IPS DF 4.7 (cell line): Measurements from ENCODE around the gene NXN.
A peak's percentile ranks its signal among the peaks of the same experiment; 100 is the strongest.
"Not testable (repeated sequence)": the region's sequence is repeated elsewhere in the genome, so short reads cannot be mapped to it uniquely, and the experiment has no call there.

Experiments used
- DNase-seq: peaks from one replicate; pipeline ENCODE4 v3.0.0-alpha.2; 2013; ENCODE audit warnings: low spot score; ENCODE audit errors: extremely low read depth

Gene NXN

DNA sequence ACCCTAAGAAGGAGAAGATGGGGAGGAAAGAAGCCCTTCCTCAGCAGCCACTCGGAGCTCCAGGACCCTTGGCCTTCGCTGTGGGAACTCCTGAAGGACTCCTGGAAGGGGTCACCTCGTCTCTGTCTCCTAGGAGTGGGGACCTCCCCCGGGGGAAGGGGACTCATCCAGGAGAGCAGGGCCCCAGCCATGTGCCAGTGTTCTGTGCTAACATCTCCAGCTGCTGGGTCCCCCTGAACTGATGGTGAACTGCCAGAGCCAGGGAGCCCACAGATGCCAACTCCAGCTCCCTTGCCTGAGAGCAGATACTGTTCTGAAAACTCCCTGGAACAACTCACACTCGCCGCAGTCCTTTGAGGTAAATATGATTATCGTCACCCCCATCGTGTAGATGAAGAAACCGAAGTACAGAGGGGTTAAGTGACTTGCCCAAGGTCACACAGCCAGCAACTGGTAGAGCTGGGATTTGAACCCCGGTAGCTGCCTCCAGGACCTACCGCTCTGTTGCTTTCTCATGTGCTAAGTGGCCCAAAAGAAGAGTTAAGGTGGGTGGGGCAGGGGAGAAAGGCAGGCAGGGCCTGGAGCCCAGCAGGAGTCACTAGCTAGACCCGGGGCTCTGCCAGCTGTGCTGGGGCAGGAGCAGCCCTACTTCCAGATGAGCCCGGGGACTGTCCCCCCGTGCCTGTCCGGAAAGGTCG, 27.9 kb upstream of the NXN start:
- DNase-seq: no peak

GRCh38 chr17:1006054-1006453, 26.5 kb upstream of the NXN start:
- no peak for DNase-seq

GRCh38 chr17:1005361-1005946, 25.9 kb upstream of the NXN start:
- no peak for DNase-seq

DNA sequence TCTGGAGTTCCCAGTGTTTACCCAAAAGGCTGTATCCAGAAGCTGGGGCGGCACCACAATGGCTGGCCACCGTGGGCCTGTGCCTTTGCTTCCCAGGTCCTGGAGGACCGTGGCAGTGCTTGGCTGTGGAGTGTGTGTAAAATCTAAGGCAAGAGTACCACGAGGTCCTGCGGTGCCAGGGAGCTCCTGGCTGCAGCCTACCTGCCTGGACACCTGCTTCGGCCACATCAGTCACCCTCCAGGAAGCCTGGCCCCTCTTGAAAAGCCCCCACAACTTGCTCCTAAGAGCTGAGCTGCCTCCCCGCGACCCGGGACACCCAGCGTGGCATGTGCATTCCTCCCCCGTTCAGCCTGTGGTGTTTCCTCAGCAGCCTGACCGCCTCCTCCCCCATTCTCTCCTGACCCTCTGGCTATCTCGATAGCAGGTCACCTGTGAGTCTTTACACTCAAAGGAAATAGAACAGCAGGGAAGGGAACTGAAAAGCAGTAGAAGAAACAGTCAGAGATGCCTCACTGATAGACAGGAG, 25.3 kb upstream of the NXN start:
- DNase-seq: no peak

GRCh38 chr17:1003972-1004768, 24.6 kb upstream of the NXN start:
- no peak for DNase-seq

DNA sequence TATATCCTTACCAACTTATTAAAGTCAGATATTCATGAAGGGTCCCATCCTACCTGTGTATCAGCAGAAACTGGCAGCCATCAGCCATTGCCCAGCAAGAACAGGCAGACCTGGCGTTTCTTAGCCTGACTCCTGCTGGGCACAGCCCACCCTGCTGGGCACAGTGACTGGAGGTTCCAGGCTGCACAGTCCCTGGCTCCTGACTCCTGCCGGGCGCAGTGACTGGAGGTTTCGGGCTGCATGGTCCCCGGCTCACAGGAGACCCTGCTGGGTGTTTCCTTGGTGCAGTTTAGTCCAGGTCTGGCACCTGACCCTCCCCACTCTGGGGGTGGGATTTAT, 24.0 kb upstream of the NXN start:
- DNase-seq: no peak

DNA sequence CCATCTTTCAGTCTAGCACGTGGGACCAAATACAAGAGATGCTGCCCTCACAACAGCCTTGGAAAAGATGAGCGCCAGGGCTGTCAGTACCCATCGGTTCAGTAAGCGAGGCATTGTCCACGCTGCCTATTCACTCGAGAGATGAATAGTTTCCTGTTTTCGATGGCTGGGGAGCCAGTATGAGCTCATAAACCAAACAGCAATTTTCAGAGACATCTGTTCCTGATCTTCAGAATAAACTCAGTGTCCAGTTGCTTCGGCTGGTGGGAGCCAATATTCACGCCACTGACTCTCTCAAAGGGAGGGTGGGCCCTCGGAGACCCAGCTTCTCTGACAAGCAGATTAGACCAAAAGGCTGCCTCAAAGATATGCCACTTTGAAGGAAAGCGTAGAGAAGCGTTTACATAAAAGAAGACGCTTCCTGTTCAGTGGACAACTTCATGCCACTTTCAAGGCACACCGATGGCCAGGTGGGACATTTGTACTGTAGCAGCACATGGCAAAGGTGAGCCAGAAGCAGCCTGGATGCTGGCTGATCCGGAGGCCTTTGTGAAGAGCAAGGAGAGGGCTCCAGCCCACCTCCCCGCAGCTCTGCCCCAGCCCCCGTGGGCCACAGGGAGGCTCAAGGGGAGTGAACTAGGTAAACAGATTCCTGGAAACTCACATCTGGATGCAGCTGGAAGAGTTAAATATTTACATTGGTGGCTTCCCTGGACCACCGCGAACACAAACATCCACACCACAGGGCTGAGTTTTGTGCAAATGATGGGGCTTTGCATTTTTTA, 23.4 kb upstream of the NXN start:
- no peak for DNase-seq

- no peak for DNase-seq
These were observed 22.8 kb upstream of the NXN start for GRCh38 chr17:1002412-1002753.

GRCh38 chr17:1001640-1002411, 22.2 kb upstream of the NXN start:
- DNase-seq: no peak

GRCh38 chr17:1000597-1001461, 21.3 kb upstream of the NXN start:
- no peak for DNase-seq

- no peak for DNase-seq
These were observed 18.5 kb upstream of the NXN start for GRCh38 chr17:998111-998510.

DNA sequence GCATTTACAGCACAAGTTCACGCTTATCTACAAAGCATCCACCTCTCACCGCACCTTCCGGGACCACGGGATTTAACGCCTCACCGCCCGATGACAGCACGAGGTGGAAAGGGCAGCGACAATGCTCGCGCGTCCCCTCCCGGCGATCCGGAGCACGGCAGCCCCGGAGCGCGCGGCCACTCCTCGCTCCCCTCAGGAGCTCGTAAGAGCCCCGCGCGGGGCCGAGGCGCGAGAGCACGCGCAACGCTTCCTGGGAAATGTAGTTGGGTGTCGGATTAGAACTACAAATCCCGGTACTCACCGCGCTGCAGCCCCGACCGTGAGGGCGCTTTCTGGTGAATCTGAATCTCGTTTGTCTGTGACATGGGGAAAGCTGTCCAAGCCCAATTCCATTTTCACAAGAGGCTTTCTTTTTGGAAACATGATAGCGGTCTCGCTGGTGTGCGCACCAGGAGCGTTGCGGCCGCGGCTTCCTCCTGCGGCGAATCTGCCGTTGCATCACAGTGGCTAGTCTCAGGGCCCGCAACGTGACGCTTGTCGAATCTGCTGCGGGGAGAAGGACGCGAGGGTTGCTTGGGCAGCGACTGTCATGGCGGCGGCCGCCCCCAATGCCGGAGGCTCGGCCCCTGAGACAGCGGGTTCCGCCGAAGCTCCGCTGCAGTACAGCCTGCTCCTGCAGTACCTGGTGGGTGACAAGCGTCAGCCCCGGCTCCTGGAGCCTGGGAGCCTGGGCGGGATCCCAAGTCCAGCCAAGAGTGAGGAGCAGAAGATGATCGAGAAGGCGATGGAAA, 17.2 kb upstream of the NXN start, which contains the start of gene TIMM22:
TSS of gene TIMM22 (plus strand) at position 576 of the 791 bp plus-strand sequence. CDS start at position 590, 14 bp downstream.
- DNase-seq: peak; percentile 89

- not testable (repeated sequence) for DNase-seq
These were observed 15.7 kb upstream of the NXN start for GRCh38 chr17:995324-995723.

DNA sequence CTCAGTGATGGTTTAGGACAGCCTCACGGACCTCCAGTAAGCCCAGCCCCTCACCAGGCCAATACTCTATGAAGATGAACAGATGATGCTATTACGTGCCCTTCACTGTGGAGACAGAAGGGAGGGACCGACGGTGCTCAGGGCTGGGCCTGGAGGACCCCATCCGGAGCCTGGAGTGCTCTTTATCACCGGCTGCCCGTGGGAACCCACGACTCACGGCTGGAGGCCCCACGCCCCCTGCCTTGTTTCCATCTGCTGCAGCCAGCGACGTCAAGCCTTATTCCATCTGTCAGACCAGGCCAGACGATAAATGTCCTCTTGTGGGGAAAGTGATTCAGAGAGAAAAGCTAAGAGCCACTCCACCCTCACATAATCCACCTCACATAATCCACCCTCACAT, 13.4 kb upstream of the NXN start:
- DNase-seq: no peak

- no peak for DNase-seq
These were observed 9.0 kb upstream of the NXN start for GRCh38 chr17:988561-988960.

GRCh38 chr17:987931-988330, 8.4 kb upstream of the NXN start:
- no peak for DNase-seq

- no peak for DNase-seq
These were observed 6.8 kb upstream of the NXN start for GRCh38 chr17:986322-986929.

GRCh38 chr17:983921-984320, 4.3 kb upstream of the NXN start:
- DNase-seq: no peak

DNA sequence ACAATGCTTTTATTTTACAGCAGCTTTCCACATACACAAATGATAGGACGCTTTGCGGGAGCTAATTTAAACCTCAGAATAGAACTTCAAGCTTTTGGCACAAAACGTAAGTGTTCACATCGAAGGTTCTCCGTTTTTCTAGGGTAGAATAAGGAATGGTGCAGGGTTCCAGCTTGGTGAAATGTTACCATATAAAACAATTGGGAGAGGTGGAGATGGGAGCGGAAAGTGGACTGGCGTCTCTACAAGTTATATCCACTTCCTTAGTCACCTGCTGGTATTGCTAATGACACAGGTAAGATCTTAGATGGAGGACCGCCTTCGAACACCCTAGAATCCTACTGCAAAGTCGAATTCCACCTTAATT, 1.7 kb upstream of the NXN start:
- no peak for DNase-seq
